Measurements from ENCODE around the gene B2M.
"Not testable (repeated sequence)": the region's sequence is repeated elsewhere in the genome, so short reads cannot be mapped to it uniquely, and the experiment has no call there.

B2M gene

GRCh38 chr15:44715142-44715796 lies 4.0 kb downstream of the B2M start:
- DNase-seq (ENCODE audit: low read depth): no peak
- H3K4me3 ChIP-seq (ENCODE audit: low read length): no peak overlapping the region
- no peak for TF ChIP-seq CTCF (IDR thresholded peaks at IDR 0.05; ENCODE audit: insufficient read depth, low read depth, low read length, missing control alignments)

- DNase-seq (ENCODE audit: low read depth): no peak
- no peak overlapping the region for H3K4me3 ChIP-seq (ENCODE audit: low read length)
- no peak for TF ChIP-seq CTCF (IDR thresholded peaks at IDR 0.05; ENCODE audit: insufficient read depth, low read depth, low read length, missing control alignments)
Observed at GRCh38 chr15:44715797-44716334, 4.5 kb downstream of the B2M start.

GRCh38 chr15:44716983-44717602 lies 5.8 kb downstream of the B2M start:
- no peak overlapping the region for H3K4me3 ChIP-seq (ENCODE audit: low read length)
- no peak for TF ChIP-seq CTCF (IDR thresholded peaks at IDR 0.05; ENCODE audit: insufficient read depth, low read depth, low read length, missing control alignments)
- no peak for DNase-seq (ENCODE audit: low read depth)

GRCh38 chr15:44718180-44718926 lies 7.0 kb downstream of the B2M start:
- no peak for TF ChIP-seq CTCF (IDR thresholded peaks at IDR 0.05; ENCODE audit: insufficient read depth, low read depth, low read length, missing control alignments)
- no peak for DNase-seq (ENCODE audit: low read depth)
- no peak overlapping the region for H3K4me3 ChIP-seq (ENCODE audit: low read length)

- TF ChIP-seq CTCF (IDR thresholded peaks at IDR 0.05; ENCODE audit: insufficient read depth, low read depth, low read length, missing control alignments): no peak
- H3K4me3 ChIP-seq (ENCODE audit: low read length): no peak overlapping the region
- no peak for DNase-seq (ENCODE audit: low read depth)
Observed at GRCh38 chr15:44718927-44719292, 7.6 kb downstream of the B2M start.

- no peak for TF ChIP-seq CTCF (IDR thresholded peaks at IDR 0.05; ENCODE audit: insufficient read depth, low read depth, low read length, missing control alignments)
- no peak for DNase-seq (ENCODE audit: low read depth)
Observed at GRCh38 chr15:44719293-44719999, 8.1 kb downstream of the B2M start.

GRCh38 chr15:44720000-44720435 lies 8.7 kb downstream of the B2M start:
- H3K4me3 ChIP-seq (ENCODE audit: low read length); DNase-seq (ENCODE audit: low read depth): not testable (repeated sequence)

More at GRCh38 chr15:44719293-44719999, 8.1 kb downstream of the B2M start:
- no peak overlapping the region for H3K4me3 ChIP-seq (ENCODE audit: low read length)

Measured in epithelial cell of esophagus (primary cell).